ENCODE measurements around the gene ALPI.
A peak's percentile ranks its signal among the peaks of the same experiment; 100 is the strongest.
"Not testable (repeated sequence)": the region's sequence is repeated elsewhere in the genome, so short reads cannot be mapped to it uniquely, and the experiment has no call there.

ALPI gene

GRCh38 chr2:232443669-232444408 lies 12.1 kb upstream of the ALPI start:
- DNase-seq, result not testable (repeated sequence)

GRCh38 chr2:232444409-232445148 lies 11.4 kb upstream of the ALPI start:
- peak; percentile 70 for DNase-seq

GRCh38 chr2:232445149-232445885 lies 10.6 kb upstream of the ALPI start:
- DNase-seq, result not testable (repeated sequence)

GRCh38 chr2:232446266-232446777 lies 9.6 kb upstream of the ALPI start:
- not testable (repeated sequence) for DNase-seq

GRCh38 chr2:232447091-232447620 lies 8.8 kb upstream of the ALPI start:
- DNase-seq, result no peak

GRCh38 chr2:232447638-232448303 lies 8.2 kb upstream of the ALPI start:
- no peak for DNase-seq

- DNase-seq, result no peak
Measured at GRCh38 chr2:232448304-232448690, 7.7 kb upstream of the ALPI start.

- DNase-seq, result no peak
Measured at GRCh38 chr2:232449964-232450363, 6.0 kb upstream of the ALPI start.

GRCh38 chr2:232451645-232452044 lies 4.3 kb upstream of the ALPI start:
- not testable (repeated sequence) for DNase-seq

- no peak for DNase-seq
Measured at GRCh38 chr2:232454630-232455029, 1.3 kb upstream of the ALPI start.

GRCh38 chr2:232456296-232457120 lies 555 bp downstream of the ALPI start:
- DNase-seq, result no peak

- no peak for DNase-seq
Measured at GRCh38 chr2:232457121-232458011, 1.4 kb downstream of the ALPI start.

GRCh38 chr2:232458051-232458660 lies 2.2 kb downstream of the ALPI start:
- no peak for DNase-seq

GRCh38 chr2:232458661-232459418 lies 2.9 kb downstream of the ALPI start:
- no peak for DNase-seq

- no peak for DNase-seq
Measured at GRCh38 chr2:232459419-232460035, 3.6 kb downstream of the ALPI start.

- DNase-seq, result no peak
Measured at GRCh38 chr2:232460171-232460570, 4.2 kb downstream of the ALPI start.

- DNase-seq, result no peak
Measured at GRCh38 chr2:232463701-232464543, 8.0 kb downstream of the ALPI start.

GRCh38 chr2:232464544-232464885 lies 8.6 kb downstream of the ALPI start:
- DNase-seq, result no peak

Data from inflammatory macrophage treated with lipopolysaccharide for 4 hours (primary cell).